Liver (tissue), 9 donors: Measurements from ENCODE around the gene MAPKAPK2. TPM values are rescaled to one million over a fixed set of nuclear protein-coding genes. Genes with fewer than 3 reads are reported as not detected.

Experiments used
- DNase-seq: peaks from one replicate; pipeline ENCODE4 v3.0.0-alpha.2; 2017; ENCODE audit warnings: low spot score
- H3K27ac ChIP-seq, 2 donors: one replicate each; pipeline ENCODE4 v1.7.0; 2013; ENCODE audit warnings: inconsistent platforms in 2 of 2, low read length in 2 of 2, control low read depth in 1 of 2, low read depth in 1 of 2, mild to moderate bottlenecking in 1 of 2
- H3K27me3 ChIP-seq, 4 donors: one replicate each; pipeline versions ENCODE4 v1.6.1 to v1.7.0; 2013; ENCODE audit warnings: low read length in 3 of 4, inconsistent platforms in 1 of 4, mild to moderate bottlenecking in 1 of 4, moderate library complexity in 1 of 4; ENCODE audit not compliant: control insufficient read depth in 4 of 4, insufficient read depth in 4 of 4
- H3K36me3 ChIP-seq, 4 donors: one replicate each; pipeline versions ENCODE4 v1.6.1 to v1.7.0; 2013; ENCODE audit warnings: low read length in 3 of 4, mild to moderate bottlenecking in 3 of 4, low read depth in 1 of 4, moderate library complexity in 1 of 4; ENCODE audit not compliant: control insufficient read depth in 4 of 4, insufficient read depth in 3 of 4
- H3K4me1 ChIP-seq, 4 donors: one replicate each; pipeline versions ENCODE4 v1.6.1 to v1.7.0; 2013; ENCODE audit warnings: low read length in 3 of 4, mild to moderate bottlenecking in 3 of 4, moderate library complexity in 1 of 4; ENCODE audit not compliant: control insufficient read depth in 4 of 4, insufficient read depth in 4 of 4
- H3K4me3 ChIP-seq, 3 donors: one replicate each; pipeline versions ENCODE4 v1.6.1 to v1.7.0; 2013; ENCODE audit warnings: low read length in 3 of 3, control low read depth in 1 of 3, low read depth in 1 of 3, mild to moderate bottlenecking in 1 of 3
- H3K9ac ChIP-seq, 2 donors: one replicate each; pipeline ENCODE4 v1.7.0; 2013; ENCODE audit warnings: low read length in 2 of 2, mild to moderate bottlenecking in 2 of 2, moderate library complexity in 2 of 2, control low read depth in 1 of 2, low read depth in 1 of 2
- H3K9me3 ChIP-seq, 4 donors: one replicate each; pipeline versions ENCODE4 v1.6.1 to v1.7.0; 2013; ENCODE audit warnings: low read length in 3 of 4; ENCODE audit not compliant: control insufficient read depth in 4 of 4
- ATF3 ChIP-seq: IDR thresholded peaks from 2 replicates; pipeline ENCODE4 v1.6.1; 2016; ENCODE audit warnings: antibody characterized with exemption
- EGR1 ChIP-seq, 2 donors: IDR thresholded peaks; 2 replicates each; pipeline ENCODE4 v1.6.1; 2016 to 2018; ENCODE audit warnings: antibody characterized with exemption in 2 of 2, low read depth in 2 of 2
- GABPA ChIP-seq, 2 donors: IDR thresholded peaks in 1 of 2; conservative IDR thresholded peaks in 1 of 2; 2 replicates each; pipeline ENCODE4 v1.6.1; 2016; ENCODE audit warnings: antibody characterized with exemption in 2 of 2, mild to moderate bottlenecking in 1 of 2, moderate library complexity in 1 of 2
- MAX ChIP-seq: IDR thresholded peaks from 2 replicates; pipeline ENCODE4 v1.6.1; 2016; ENCODE audit warnings: antibody characterized with exemption
- REST ChIP-seq: IDR thresholded peaks from 2 replicates; pipeline ENCODE4 v1.6.1; 2016; ENCODE audit warnings: antibody characterized with exemption, mild to moderate bottlenecking
- RXRA ChIP-seq, 2 donors: IDR thresholded peaks; 2 replicates each; pipeline ENCODE4 v1.6.1; 2017 to 2018; ENCODE audit warnings: antibody characterized with exemption in 2 of 2, mild to moderate bottlenecking in 1 of 2
- ZBTB33 ChIP-seq: IDR thresholded peaks from 2 replicates; pipeline ENCODE4 v1.6.1; 2016; ENCODE audit warnings: antibody characterized with exemption
- WGBS: extraction: QIAGEN DNeasy Blood & Tissue Kit; methylation state at CpG from one replicate; pipeline ENCODE4 v1.1.7; 2013; 5-methylcytosine and 5-hydroxymethylcytosine counted together
- polyA plus RNA-seq, 2 donors: library from polyadenylated mRNA; stranded (reverse) in 1 of 2; unstranded in 1 of 2; fragments of 200-250 nt in 1 of 2; fragments of >200 nt in 1 of 2; fragmentation: Nextera tagmentation in 1 of 2; extraction: Ambion mirVana in 1 of 2; gene quantifications; one replicate each; pipeline versions ENCODE4 v1.2.1 to v1.2.3, GENCODE V29; 2013 to 2015
- total RNA-seq, 2 donors: library from RNA; depleted of rRNA; stranded (reverse); fragments of >200 nt; gene quantifications; one replicate each; pipeline ENCODE4 v1.2.3, GENCODE V29; 2014
- donor health status: healthy.
- donor health status: healthy.
- donor health status: healthy.
- donor health status: healthy.
- donor health status: healthy.

The MAPKAPK2 gene
- total and polyA plus RNA-seq, 4 donors: 7.5 to 24.5 (median 14.7) TPM

GRCh38 chr1:206694171-206695124 lies 9.7 kb downstream of the MAPKAPK2 start:
- Histone ChIP-seq H3K27me3 (no peaks in the 10 kb centered on the region), H3K27ac (peak overlapping the region; percentile 80 to 87), H3K9ac (no peak overlapping the region), H3K4me1 (peaks cover 49 to 77% (median 59%) of the 10 kb centered on the region in 4 donors), H3K9me3 (no peaks in the 10 kb centered on the region), H3K4me3 (no peak overlapping the region), H3K36me3 (peaks cover 0 to 3% (median 0%) of the 10 kb centered on the region in 4 donors)
- DNase-seq: no peak
- 80% methylated on average over 11 of the region's 11 CpGs for WGBS
- TF ChIP-seq MAX (no peak), GABPA (IDR thresholded peaks at IDR 0.05 in 1 of 2, conservative IDR thresholded peaks at IDR 0.05 in 1 of 2) (no peak), ZBTB33 (no peak), EGR1 (IDR thresholded peaks at IDR 0.05; ENCODE audit: low read depth in 2 of 2) (no peak)

GRCh38 chr1:206695733-206696132 lies 11.0 kb downstream of the MAPKAPK2 start:
- Histone ChIP-seq H3K27me3 (no peaks in the 10 kb centered on the region), H3K9ac (no peak overlapping the region), H3K36me3 (peaks cover 0 to 3% (median 0%) of the 10 kb centered on the region in 4 donors), H3K9me3 (no peaks in the 10 kb centered on the region), H3K4me3 (no peak overlapping the region), H3K4me1 (peaks cover 45 to 78% (median 58%) of the 10 kb centered on the region in 4 donors), H3K27ac (no peak overlapping the region)
- WGBS: 92% methylated on average over 9 of the region's 9 CpGs
- TF ChIP-seq GABPA (IDR thresholded peaks at IDR 0.05 in 1 of 2, conservative IDR thresholded peaks at IDR 0.05 in 1 of 2): no peak
- TF ChIP-seq RXRA (IDR thresholded peaks at IDR 0.05): no peak
- no peak for TF ChIP-seq ZBTB33
- TF ChIP-seq REST: no peak
- no peak for TF ChIP-seq ATF3
- DNase-seq: no peak
